Camera-type eye (tissue), 1 donor: Measurements from ENCODE around the gene CDR2L. TPM values are rescaled to one million over a fixed set of nuclear protein-coding genes. Genes with fewer than 3 reads are reported as not detected.

Source experiments
- total RNA-seq: library from RNA; depleted of rRNA; stranded (reverse); fragments of >200 nt; gene quantifications from one replicate; pipeline ENCODE4 v1.2.3, GENCODE V29; 2014

Gene CDR2L
- 9.7 TPM for total RNA-seq

GRCh38 chr17:74987418-74987908 is at the start of gene CDR2L:
TSS of gene CDR2L (plus strand) at chr17:74987632. CDS start at chr17:74988044, 412 bp downstream.

GRCh38 chr17:74972107-74972972 is 15.1 kb upstream of the CDR2L start, which contains the start of gene HID1:
TSS of gene HID1 (minus strand) at chr17:74972759. CDS start at chr17:74972656, 103 bp downstream.

GRCh38 chr17:75012346-75013091 is 25.1 kb downstream of the CDR2L start, which contains the start of gene MRPL58:
TSS of gene MRPL58 (plus strand) at chr17:75012670. CDS start at chr17:75012687, 17 bp downstream.

GRCh38 chr17:75046407-75047289 is 59.2 kb downstream of the CDR2L start, which contains the start of the genes ATP5PD and KCTD2:
TSS of gene ATP5PD (minus strand) at chr17:75046969. CDS start at chr17:75042650, 4,319 bp downstream.
TSS of gene KCTD2 (plus strand) at chr17:75047225. CDS start at chr17:75047251, 26 bp downstream.

Other genes starting within 250 kb of the CDR2L start
- gene NHERF1, start 239.0 kb upstream of the CDR2L start, total RNA-seq: 21.2 TPM
- 43.5 TPM for gene NAT9, start 211.3 kb upstream of the CDR2L start, total RNA-seq
- gene GRIN2C, start 127.7 kb upstream of the CDR2L start, total RNA-seq: 7.1 TPM
- gene FDXR, start 114.6 kb upstream of the CDR2L start, total RNA-seq: 4.1 TPM
- gene FADS6, start 94.0 kb upstream of the CDR2L start, total RNA-seq: 0.27 TPM
- gene USH1G, start 64.4 kb upstream of the CDR2L start, total RNA-seq: 0.66 TPM
- not detected for gene OTOP2, start 63.4 kb upstream of the CDR2L start, total RNA-seq
- not detected for gene OTOP3, start 51.7 kb upstream of the CDR2L start, total RNA-seq
- 16.0 TPM for gene HID1, start 14.9 kb upstream of the CDR2L start, total RNA-seq
- 25.1 TPM for gene MRPL58, start 25.0 kb downstream of the CDR2L start, total RNA-seq
- gene ATP5PD, start 59.3 kb downstream of the CDR2L start, total RNA-seq: 148 TPM
- gene KCTD2, start 59.6 kb downstream of the CDR2L start, total RNA-seq: 24.2 TPM
- gene SLC16A5, start 100.3 kb downstream of the CDR2L start, total RNA-seq: 8.0 TPM
- 4.1 TPM for gene ARMC7, start 122.3 kb downstream of the CDR2L start, total RNA-seq
- 59.9 TPM for gene NT5C, start 144.1 kb downstream of the CDR2L start, total RNA-seq
- gene JPT1, start 166.9 kb downstream of the CDR2L start, total RNA-seq: 76.7 TPM
- 88.2 TPM for gene SUMO2, start 195.3 kb downstream of the CDR2L start, total RNA-seq
- gene NUP85, start 218.0 kb downstream of the CDR2L start, total RNA-seq: 43.7 TPM